ENCODE results near the gene RPL27.

DNA sequence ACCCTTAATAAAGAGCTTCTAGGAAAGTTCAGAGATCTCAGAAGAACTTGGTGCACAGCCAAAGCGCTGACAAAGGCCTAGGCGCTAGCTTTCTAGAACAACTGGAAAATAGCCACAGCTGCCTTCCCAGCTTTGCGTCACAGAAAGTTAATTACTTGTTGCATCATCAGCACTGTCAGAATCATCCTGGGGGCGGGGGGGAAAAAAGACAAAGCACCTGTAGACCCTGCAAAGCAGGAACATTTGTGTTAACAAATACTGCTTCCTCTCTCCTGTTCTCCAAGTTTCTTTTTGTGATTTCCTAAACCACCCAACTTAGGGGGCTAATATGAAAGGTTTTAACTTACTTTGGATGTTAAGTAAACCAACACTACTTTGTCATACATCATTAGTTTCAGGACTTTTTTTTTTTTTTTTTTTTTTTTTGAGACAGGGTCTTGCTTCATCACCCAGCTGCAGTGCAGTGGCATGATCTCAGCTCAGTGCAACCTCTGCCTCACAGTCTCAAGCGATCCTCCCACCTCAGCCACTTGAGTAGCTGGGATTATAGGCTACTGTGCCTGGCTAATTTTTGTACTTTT lies 29.1 kb upstream of the RPL27 start:
- TF ChIP-seq, protein P1, sequence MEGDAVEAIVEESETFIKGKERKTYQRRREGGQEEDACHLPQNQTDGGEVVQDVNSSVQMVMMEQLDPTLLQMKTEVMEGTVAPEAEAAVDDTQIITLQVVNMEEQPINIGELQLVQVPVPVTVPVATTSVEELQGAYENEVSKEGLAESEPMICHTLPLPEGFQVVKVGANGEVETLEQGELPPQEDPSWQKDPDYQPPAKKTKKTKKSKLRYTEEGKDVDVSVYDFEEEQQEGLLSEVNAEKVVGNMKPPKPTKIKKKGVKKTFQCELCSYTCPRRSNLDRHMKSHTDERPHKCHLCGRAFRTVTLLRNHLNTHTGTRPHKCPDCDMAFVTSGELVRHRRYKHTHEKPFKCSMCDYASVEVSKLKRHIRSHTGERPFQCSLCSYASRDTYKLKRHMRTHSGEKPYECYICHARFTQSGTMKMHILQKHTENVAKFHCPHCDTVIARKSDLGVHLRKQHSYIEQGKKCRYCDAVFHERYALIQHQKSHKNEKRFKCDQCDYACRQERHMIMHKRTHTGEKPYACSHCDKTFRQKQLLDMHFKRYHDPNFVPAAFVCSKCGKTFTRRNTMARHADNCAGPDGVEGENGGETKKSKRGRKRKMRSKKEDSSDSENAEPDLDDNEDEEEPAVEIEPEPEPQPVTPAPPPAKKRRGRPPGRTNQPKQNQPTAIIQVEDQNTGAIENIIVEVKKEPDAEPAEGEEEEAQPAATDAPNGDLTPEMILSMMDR (IDR thresholded peaks at IDR 0.05; ENCODE audit: low read depth, low read length), result no peak
- TF ChIP-seq POLR2A (IDR thresholded peaks at IDR 0.05; ENCODE audit: extremely low read depth, insufficient read length), result no peak
- TF ChIP-seq, protein P2, sequence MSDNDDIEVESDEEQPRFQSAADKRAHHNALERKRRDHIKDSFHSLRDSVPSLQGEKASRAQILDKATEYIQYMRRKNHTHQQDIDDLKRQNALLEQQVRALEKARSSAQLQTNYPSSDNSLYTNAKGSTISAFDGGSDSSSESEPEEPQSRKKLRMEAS (IDR thresholded peaks at IDR 0.05; ENCODE audit: low read depth, low read length), result no peak
